Skeletal muscle tissue (tissue), 4 donors: ENCODE measurements around the gene CSAG2. TPM values are rescaled to one million over a fixed set of nuclear protein-coding genes. Genes with fewer than 3 reads are reported as not detected.

Source experiments
- H3K27ac ChIP-seq: one replicate; pipeline ENCODE4 v1.7.0; 2013; ENCODE audit warnings: mild to moderate bottlenecking, low read depth, low read length, inconsistent platforms
- H3K27me3 ChIP-seq, 3 donors: one replicate each; pipeline ENCODE4 v1.7.0; 2013; ENCODE audit warnings: low read length in 3 of 3; ENCODE audit not compliant: control insufficient read depth in 3 of 3, insufficient read depth in 3 of 3
- H3K36me3 ChIP-seq, 3 donors: one replicate each; pipeline ENCODE4 v1.7.0; 2013; ENCODE audit warnings: low read length in 3 of 3; ENCODE audit not compliant: control insufficient read depth in 3 of 3, insufficient read depth in 3 of 3
- H3K4me1 ChIP-seq, 3 donors: one replicate each; pipeline ENCODE4 v1.7.0; 2013; ENCODE audit warnings: low read length in 3 of 3, mild to moderate bottlenecking in 3 of 3; ENCODE audit not compliant: control insufficient read depth in 3 of 3, insufficient read depth in 3 of 3
- H3K4me3 ChIP-seq, 3 donors: one replicate each; pipeline ENCODE4 v1.7.0; 2013; ENCODE audit warnings: low read length in 3 of 3
- H3K9ac ChIP-seq, 3 donors: one replicate each; pipeline ENCODE4 v1.7.0; 2013; ENCODE audit warnings: low read length in 3 of 3, mild to moderate bottlenecking in 3 of 3, moderate library complexity in 2 of 3, low read depth in 1 of 3
- H3K9me3 ChIP-seq, 3 donors: one replicate each; pipeline ENCODE4 v1.7.0; 2013; ENCODE audit warnings: low read length in 3 of 3; ENCODE audit not compliant: control insufficient read depth in 3 of 3
- total RNA-seq: library from RNA; depleted of rRNA; stranded (reverse); fragments of >200 nt; gene quantifications from one replicate; pipeline ENCODE4 v1.2.3, GENCODE V29; 2014
- donor health status: Osteomylitis.

The CSAG2 gene
- total RNA-seq, 1 donor from 2014 or later = not detected

- Histone ChIP-seq H3K36me3 (no peaks in the 10 kb centered on the region), H3K9me3 (peaks cover 0 to 3% (median 0%) of the 10 kb centered on the region in 3 donors), H3K4me1 (no peaks in the 10 kb centered on the region), H3K27me3 (no peaks in the 10 kb centered on the region), H3K27ac (no peak overlapping the region), H3K4me3 (no peak overlapping the region), H3K9ac (no peak overlapping the region)
These were observed 46.0 kb downstream of the CSAG2 start for GRCh38 chrX:152663086-152663485.

DNA sequence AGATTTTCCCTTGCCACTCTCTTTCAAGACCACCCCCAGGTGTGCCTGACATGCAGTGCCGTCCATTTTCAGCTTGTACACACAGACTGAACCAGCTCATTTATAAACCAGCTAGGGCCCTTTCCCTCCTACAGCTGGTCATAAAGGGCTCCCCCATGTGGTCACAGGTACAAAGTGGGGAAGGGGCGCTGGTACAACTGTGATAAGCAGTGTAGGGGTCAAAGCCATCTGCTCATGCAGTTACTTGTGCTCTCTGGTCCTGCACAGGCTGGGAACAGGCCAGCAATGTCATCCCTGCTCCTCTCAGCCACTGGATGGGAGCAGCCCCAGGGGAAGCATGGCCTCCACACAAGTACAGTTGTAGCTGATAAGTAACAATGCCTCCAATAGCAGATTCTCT lies 50.8 kb downstream of the CSAG2 start:
- Histone ChIP-seq H3K27ac (no peak overlapping the region), H3K9me3 (no peaks in the 10 kb centered on the region), H3K4me3 (no peak overlapping the region), H3K4me1 (no peaks in the 10 kb centered on the region), H3K36me3 (no peaks in the 10 kb centered on the region), H3K9ac (no peak overlapping the region), H3K27me3 (peaks cover 0 to 5% (median 0%) of the 10 kb centered on the region in 3 donors)

Other genes with a start within 250 kb of the CSAG2 start
- gene GABRQ, start 71.4 kb downstream of the CSAG2 start, total RNA-seq = 0.52 TPM
- gene MAGEA3, start 10.5 kb downstream of the CSAG2 start, total RNA-seq = not detected
- gene MAGEA2B, start 5.4 kb upstream of the CSAG2 start, total RNA-seq = not detected
- not detected for gene CSAG1, start 24.4 kb upstream of the CSAG2 start, total RNA-seq
- not detected for gene MAGEA12, start 24.5 kb upstream of the CSAG2 start, total RNA-seq
- not detected for gene MAGEA2, start 44.6 kb upstream of the CSAG2 start, total RNA-seq
- gene CSAG3, start 49.9 kb upstream of the CSAG2 start, total RNA-seq = not detected
- gene MAGEA6, start 60.4 kb upstream of the CSAG2 start, total RNA-seq = not detected
- gene CETN2, start 121.5 kb upstream of the CSAG2 start, total RNA-seq = 22.4 TPM
- 10.4 TPM for gene NSDHL, start 121.8 kb upstream of the CSAG2 start, total RNA-seq
- gene ZNF185, start 188.8 kb upstream of the CSAG2 start, total RNA-seq = 6.8 TPM